OCI-LY7 (cell line): ENCODE results near the gene ANKS1B. TPM values are rescaled to one million over a fixed set of nuclear protein-coding genes. Genes with fewer than 3 reads are reported as not detected.

Source experiments
- BruUV-seq: library from RNA; stranded (reverse); fragments of 400-500 nt; replicated peaks from 2 replicates; lab custom pipeline; 2021; lab: Mats Ljungman, UMichigan
- CTCF ChIA-PET: fragments of 300-600 bp; sonication (Branson Sonifier 250); formaldehyde crosslinking; loops from one replicate; lab custom pipeline; 2022; ENCODE audit warnings: antibody characterized with exemption; ENCODE audit not compliant: unreplicated experiment; lab: Charles Lee
- POLR2A ChIA-PET: fragments of 300-600 bp; sonication (Branson Sonifier 250); formaldehyde crosslinking; loops from one replicate; lab custom pipeline; 2022; ENCODE audit warnings: antibody characterized with exemption; lab: Charles Lee
- DNase-seq: peaks from one replicate; pipeline ENCODE4 v3.0.0-alpha.2; 2015; ENCODE audit warnings: low spot score
- H2AFZ ChIP-seq: fragments of 200-600 bp; sonication (generic), shearing (Covaris generic); 2 replicates; pipeline ENCODE4 v1.6.1; 2014; ENCODE audit warnings: mild to moderate bottlenecking, antibody characterized with exemption, low read length, moderate library complexity
- H3K27ac ChIP-seq: fragments of 200-600 bp; sonication (generic); 2 replicates; pipeline ENCODE4 v1.5.1; 2014; ENCODE audit warnings: mixed run types, low read depth, mild to moderate bottlenecking, moderate library complexity, low read length, inconsistent platforms; ENCODE audit not compliant: poor library complexity, severe bottlenecking
- H3K36me3 ChIP-seq: fragments of 200-600 bp; sonication (generic); 2 replicates; pipeline ENCODE4 v1.6.1; 2014; ENCODE audit warnings: mild to moderate bottlenecking, antibody characterized with exemption, low read length, moderate library complexity, mixed read lengths; ENCODE audit not compliant: insufficient read depth
- H3K4me1 ChIP-seq: fragments of 200-600 bp; sonication (generic); 2 replicates; pipeline ENCODE4 v1.5.1; 2014; ENCODE audit warnings: mild to moderate bottlenecking, low read length; ENCODE audit not compliant: insufficient read depth, poor library complexity, severe bottlenecking
- H3K4me2 ChIP-seq: fragments of 200-600 bp; sonication (generic); 2 replicates; pipeline ENCODE4 v1.6.1; 2014; ENCODE audit warnings: mild to moderate bottlenecking, low read length
- H3K4me3 ChIP-seq: fragments of 200-600 bp; sonication (generic); 2 replicates; pipeline ENCODE4 v1.5.1; 2014; ENCODE audit warnings: mild to moderate bottlenecking, low read depth, low read length; ENCODE audit not compliant: poor library complexity, severe bottlenecking
- H3K79me2 ChIP-seq: fragments of 200-600 bp; sonication (generic); 2 replicates; pipeline ENCODE4 v1.6.1; 2016; ENCODE audit warnings: low read depth, mild to moderate bottlenecking, low read length, moderate library complexity, mixed read lengths; ENCODE audit not compliant: insufficient read depth
- H3K9me2 ChIP-seq: fragments of 200-600 bp; sonication (generic); 2 replicates; pipeline ENCODE4 v1.6.1; 2016; ENCODE audit warnings: mild to moderate bottlenecking, low read length, mixed read lengths; ENCODE audit not compliant: insufficient read depth
- H3K9me3 ChIP-seq: fragments of 200-600 bp; sonication (generic); 2 replicates; pipeline ENCODE4 v1.6.1; 2014; ENCODE audit warnings: mild to moderate bottlenecking, mixed run types, low read length, mixed read lengths
- H4K20me1 ChIP-seq: fragments of 200-600 bp; sonication (generic); 2 replicates; pipeline ENCODE4 v1.6.1; 2014; ENCODE audit warnings: mild to moderate bottlenecking, antibody characterized with exemption, low read length, moderate library complexity, mixed read lengths; ENCODE audit not compliant: insufficient read depth
- CTCF ChIP-seq: fragments of 200-600 bp; sonication (generic); conservative IDR thresholded peaks from 2 replicates; pipeline ENCODE4 v1.5.1; 2014; ENCODE audit warnings: mild to moderate bottlenecking, antibody characterized with exemption, low read length, moderate library complexity, mixed read lengths
- EZH2phosphoT487 ChIP-seq: fragments of 200-600 bp; sonication (generic); IDR thresholded peaks from 2 replicates; pipeline ENCODE4 v1.6.1; 2018; ENCODE audit warnings: low read depth, borderline replicate concordance, mild to moderate bottlenecking, mixed run types, antibody characterized with exemption, low read length, moderate library complexity, mixed read lengths
- intact Hi-C: fragments of 100-400 bp; cut with micrococcal nuclease; formaldehyde crosslinking; loops from one replicate; pipeline ENCODE4 v1.10.0; 2022; ENCODE audit not compliant: unreplicated experiment
- total RNA-seq, 2 experiments: library from RNA; depleted of rRNA in 1 of 2; stranded (reverse); fragments of >200 nt in 1 of 2; shearing (Covaris generic) in 1 of 2; gene quantifications; 2 replicates each; pipeline ENCODE4 v1.2.3, GENCODE V29; 2014 to 2022

The ANKS1B gene
- total RNA-seq, 2 experiments from 2014 or later = 2.9 to 6.0 TPM

GRCh38 chr12:99768758-99769157 is 216.0 kb downstream of the ANKS1B start:
- DNase-seq = no peak
- no peak for TF ChIP-seq CTCF
- no peak for TF ChIP-seq EZH2phosphoT487
- H3K4me3 ChIP-seq = no peak overlapping the region
- no peak overlapping the region for H3K4me2 ChIP-seq
- no peaks in the 10 kb centered on the region for H4K20me1 ChIP-seq
- peaks cover 32% of the 10 kb centered on the region; the same call in 1 of the 2 replicates for H3K9me3 ChIP-seq
- peaks cover 24% of the 10 kb centered on the region for H3K36me3 ChIP-seq
- ChIA-PET POLR2A (interaction anchor here (0.7 to 1.5 kb wide), 6 partner anchors 12 to 439 kb away, joined by 3 to 10 read pairs (median 4); no protein-coding TSS in a partner anchor), CTCF (interaction anchor here (1.0 kb wide), 1 partner anchor 11 kb away, joined by 3 read pairs; no protein-coding TSS in a partner anchor)
- no TSS peak for BruUV-seq
- no peak overlapping the region for H3K27ac ChIP-seq
- peak overlapping the region; percentile 48; the same call in 1 of the 2 replicates for H2AFZ ChIP-seq
- H3K9me2 ChIP-seq = no peaks in the 10 kb centered on the region
- no peaks in the 10 kb centered on the region for H3K79me2 ChIP-seq
- intact Hi-C loops = loop anchor here (2.0 to 5.0 kb wide), 2 partner anchors 376 to 726 kb away; no protein-coding TSS in a partner anchor
- peaks cover 33% of the 10 kb centered on the region for H3K4me1 ChIP-seq

GRCh38 chr12:99767809-99768208 is 216.9 kb downstream of the ANKS1B start:
- CTCF ChIA-PET = no interaction called here
- TF ChIP-seq CTCF (peak; percentile 89), EZH2phosphoT487 (no peak)
- Histone ChIP-seq H3K9me2 (no peaks in the 10 kb centered on the region), H3K79me2 (no peaks in the 10 kb centered on the region), H3K4me3 (no peak overlapping the region), H2AFZ (peak overlapping the region; percentile 75; the same call in 1 of the 2 replicates), H3K9me3 (peaks cover 24% of the 10 kb centered on the region; the same call in 1 of the 2 replicates), H3K4me1 (peaks cover 31% of the 10 kb centered on the region), H4K20me1 (no peaks in the 10 kb centered on the region), H3K27ac (no peak overlapping the region), H3K36me3 (peaks cover 24% of the 10 kb centered on the region), H3K4me2 (no peak overlapping the region)
- POLR2A ChIA-PET = interaction anchor here (0.6 to 1.9 kb wide), 10 partner anchors 13 to 380 kb away, joined by 3 to 9 read pairs (median 4); no protein-coding TSS in a partner anchor
- DNase-seq = peak; percentile 59
- intact Hi-C loops = loop anchor here (2.0 to 5.0 kb wide), 3 partner anchors 109 to 725 kb away; no protein-coding TSS in a partner anchor
- BruUV-seq = no TSS peak

GRCh38 chr12:99766408-99766807 is 218.3 kb downstream of the ANKS1B start:
- Histone ChIP-seq H2AFZ (peak overlapping the region; percentile 75), H3K9me3 (peaks cover 20% of the 10 kb centered on the region; the same call in 1 of the 2 replicates), H3K4me2 (no peak overlapping the region), H3K79me2 (no peaks in the 10 kb centered on the region), H3K4me1 (peaks cover 18% of the 10 kb centered on the region), H4K20me1 (no peaks in the 10 kb centered on the region), H3K27ac (no peak overlapping the region), H3K36me3 (peaks cover 24% of the 10 kb centered on the region), H3K9me2 (no peaks in the 10 kb centered on the region), H3K4me3 (no peak overlapping the region)
- CTCF ChIA-PET = no interaction called here
- POLR2A ChIA-PET = interaction anchor here (0.6 to 1.9 kb wide), 10 partner anchors 14 to 1104 kb away, joined by 3 to 9 read pairs (median 4); no protein-coding TSS in a partner anchor
- BruUV-seq = no TSS peak
- no peak for DNase-seq
- intact Hi-C loops = loop anchor here (2.0 to 5.0 kb wide), 2 partner anchors 108 to 374 kb away; no protein-coding TSS in a partner anchor
- TF ChIP-seq EZH2phosphoT487 (no peak), CTCF (no peak)
